Muscle of leg (tissue), 11 donors: ENCODE results near the gene SEMA3E. TPM values are rescaled to one million over a fixed set of nuclear protein-coding genes. Genes with fewer than 3 reads are reported as not detected.
"Not testable (repeated sequence)": the region's sequence is repeated elsewhere in the genome, so short reads cannot be mapped to it uniquely, and the experiment has no call there.

Source experiments
- DNase-seq: peaks from one replicate; pipeline ENCODE4 v3.0.0; 2013
- H3K27ac ChIP-seq: one replicate; pipeline ENCODE4 v1.5.1; 2013; ENCODE audit warnings: mild to moderate bottlenecking, low read length, control low read depth
- H3K27me3 ChIP-seq: one replicate; pipeline ENCODE4 v1.6.1; 2013; ENCODE audit warnings: low read length; ENCODE audit not compliant: control insufficient read depth, insufficient read depth
- H3K36me3 ChIP-seq: one replicate; pipeline ENCODE4 v1.6.1; 2013; ENCODE audit warnings: low read length; ENCODE audit not compliant: control insufficient read depth, insufficient read depth
- H3K4me1 ChIP-seq: one replicate; pipeline ENCODE4 v1.6.1; 2013; ENCODE audit warnings: low read length; ENCODE audit not compliant: control insufficient read depth, insufficient read depth
- H3K4me3 ChIP-seq: one replicate; pipeline ENCODE4 v1.5.1; 2013; ENCODE audit warnings: low read length, control low read depth
- H3K9me3 ChIP-seq: replicated peaks from 2 replicates; pipeline ENCODE4 v1.6.1; 2013; ENCODE audit warnings: low read depth, low read length; ENCODE audit not compliant: control insufficient read depth
- WGBS: methylation state at CpG from one replicate; pipeline ENCODE4 v1.1.5; 2013; ENCODE audit warnings: missing lambda C conversion rate; ENCODE audit not compliant: insufficient coverage; 5-methylcytosine and 5-hydroxymethylcytosine counted together
- polyA plus RNA-seq, 8 donors: library from polyadenylated mRNA; unstranded; fragments of 120-200 nt; gene quantifications; one replicate each; pipeline versions ENCODE4 v1.2.1 to v1.2.3, GENCODE V29; 2013; ENCODE audit warnings: inconsistent platforms in 1 of 8, low replicate concordance in 1 of 8; ENCODE audit not compliant: insufficient read length in 8 of 8, insufficient read depth in 1 of 8
- total RNA-seq: library from RNA; stranded (reverse); fragments of 120-200 nt; gene quantifications from one replicate; pipeline ENCODE4 v1.2.4, GENCODE V29; 2013

The SEMA3E gene
- total and polyA plus RNA-seq, 9 donors: 2.2 to 5.8 (median 3.8) TPM

- no peak overlapping the region for H3K4me3 ChIP-seq
- no peaks in the 10 kb centered on the region for H3K27me3 ChIP-seq
- H3K36me3 ChIP-seq: no peaks in the 10 kb centered on the region
- DNase-seq: no peak
- no peak overlapping the region for H3K27ac ChIP-seq
- H3K4me1 ChIP-seq: peaks cover 2% of the 10 kb centered on the region
- 88% methylated on average over 2 of the region's 4 CpGs for WGBS
- H3K9me3 ChIP-seq: no peaks in the 10 kb centered on the region
These were observed 32.4 kb upstream of the SEMA3E start for GRCh38 chr7:83681200-83681778.

GRCh38 chr7:83677180-83677866 is 28.4 kb upstream of the SEMA3E start:
- Histone ChIP-seq H3K9me3 (no peaks in the 10 kb centered on the region), H3K4me1 (peaks cover 2% of the 10 kb centered on the region), H3K4me3 (no peak overlapping the region), H3K27ac (no peak overlapping the region), H3K27me3 (no peaks in the 10 kb centered on the region), H3K36me3 (no peaks in the 10 kb centered on the region)
- peak; percentile 57 for DNase-seq
- 60% methylated on average over 3 of the region's 4 CpGs for WGBS

- not testable (repeated sequence) for H3K4me3 ChIP-seq, H3K36me3 ChIP-seq, H3K9me3 ChIP-seq, H3K4me1 ChIP-seq, H3K27ac ChIP-seq, DNase-seq, H3K27me3 ChIP-seq
- WGBS: 97% methylated on average over 28 of the region's 28 CpGs
These were observed 24.4 kb upstream of the SEMA3E start for GRCh38 chr7:83673291-83673690.

- no peaks in the 10 kb centered on the region for H3K27me3 ChIP-seq
- H3K36me3 ChIP-seq: no peaks in the 10 kb centered on the region
- H3K27ac ChIP-seq: no peak overlapping the region
- no CpG with 5 or more reads among the region's 2 CpGs for WGBS
- H3K4me3 ChIP-seq: no peak overlapping the region
- peaks cover 1% of the 10 kb centered on the region for H3K4me1 ChIP-seq
- no peak for DNase-seq
- no peaks in the 10 kb centered on the region for H3K9me3 ChIP-seq
These were observed 23.2 kb upstream of the SEMA3E start for GRCh38 chr7:83672157-83672556.

- Histone ChIP-seq H3K9me3 (no peaks in the 10 kb centered on the region), H3K27me3 (no peaks in the 10 kb centered on the region), H3K4me3 (no peak overlapping the region), H3K36me3 (no peaks in the 10 kb centered on the region), H3K27ac (no peak overlapping the region), H3K4me1 (no peaks in the 10 kb centered on the region)
- 67% methylated on average over 1 of the region's 4 CpGs for WGBS
- DNase-seq: no peak
These were observed 14.2 kb upstream of the SEMA3E start for GRCh38 chr7:83663131-83663530.

GRCh38 chr7:83658126-83658525 is 9.2 kb upstream of the SEMA3E start:
- H3K27ac ChIP-seq: no peak overlapping the region
- no peak for DNase-seq
- no peaks in the 10 kb centered on the region for H3K36me3 ChIP-seq
- WGBS: 36% methylated on average over 2 of the region's 2 CpGs
- H3K9me3 ChIP-seq: no peaks in the 10 kb centered on the region
- H3K4me1 ChIP-seq: no peaks in the 10 kb centered on the region
- H3K4me3 ChIP-seq: no peak overlapping the region
- H3K27me3 ChIP-seq: no peaks in the 10 kb centered on the region

- Histone ChIP-seq H3K4me3 (no peak overlapping the region), H3K27me3 (no peaks in the 10 kb centered on the region), H3K36me3 (no peaks in the 10 kb centered on the region), H3K9me3 (no peaks in the 10 kb centered on the region), H3K4me1 (no peaks in the 10 kb centered on the region), H3K27ac (no peak overlapping the region)
- peak; percentile 42 for DNase-seq
- no CpG with 5 or more reads among the region's 2 CpGs for WGBS
These were observed 7.1 kb upstream of the SEMA3E start for GRCh38 chr7:83655951-83656556.

GRCh38 chr7:83652481-83652880 is 3.5 kb upstream of the SEMA3E start:
- no peak overlapping the region for H3K27ac ChIP-seq
- no CpG with 5 or more reads among the region's 1 CpG for WGBS
- no peak overlapping the region for H3K4me3 ChIP-seq
- peaks cover 6% of the 10 kb centered on the region for H3K4me1 ChIP-seq
- peaks cover 5% of the 10 kb centered on the region for H3K27me3 ChIP-seq
- H3K9me3 ChIP-seq: no peaks in the 10 kb centered on the region
- DNase-seq: no peak
- H3K36me3 ChIP-seq: no peaks in the 10 kb centered on the region

GRCh38 chr7:83649701-83650100 is 762 bp upstream of the SEMA3E start:
- no peak for DNase-seq
- Histone ChIP-seq H3K27ac (no peak overlapping the region), H3K27me3 (peaks cover 5% of the 10 kb centered on the region), H3K4me3 (no peak overlapping the region), H3K36me3 (no peaks in the 10 kb centered on the region), H3K4me1 (peaks cover 6% of the 10 kb centered on the region), H3K9me3 (no peaks in the 10 kb centered on the region)

- Histone ChIP-seq H3K27me3 (peaks cover 5% of the 10 kb centered on the region), H3K4me3 (no peak overlapping the region), H3K9me3 (no peaks in the 10 kb centered on the region), H3K36me3 (no peaks in the 10 kb centered on the region), H3K27ac (no peak overlapping the region), H3K4me1 (peaks cover 6% of the 10 kb centered on the region)
- DNase-seq: no peak
- WGBS: no CpG with 5 or more reads among the region's 3 CpGs
These were observed 2.9 kb downstream of the SEMA3E start for GRCh38 chr7:83646027-83646426.
